ENCODE data around the gene SDHC. TPM values are rescaled to one million over a fixed set of nuclear protein-coding genes. Genes with fewer than 3 reads are reported as not detected.
"Not testable (repeated sequence)": the region's sequence is repeated elsewhere in the genome, so short reads cannot be mapped to it uniquely, and the experiment has no call there.

SDHC gene
- total RNA-seq, 1 experiment from 2014 or later: 192 TPM

DNA sequence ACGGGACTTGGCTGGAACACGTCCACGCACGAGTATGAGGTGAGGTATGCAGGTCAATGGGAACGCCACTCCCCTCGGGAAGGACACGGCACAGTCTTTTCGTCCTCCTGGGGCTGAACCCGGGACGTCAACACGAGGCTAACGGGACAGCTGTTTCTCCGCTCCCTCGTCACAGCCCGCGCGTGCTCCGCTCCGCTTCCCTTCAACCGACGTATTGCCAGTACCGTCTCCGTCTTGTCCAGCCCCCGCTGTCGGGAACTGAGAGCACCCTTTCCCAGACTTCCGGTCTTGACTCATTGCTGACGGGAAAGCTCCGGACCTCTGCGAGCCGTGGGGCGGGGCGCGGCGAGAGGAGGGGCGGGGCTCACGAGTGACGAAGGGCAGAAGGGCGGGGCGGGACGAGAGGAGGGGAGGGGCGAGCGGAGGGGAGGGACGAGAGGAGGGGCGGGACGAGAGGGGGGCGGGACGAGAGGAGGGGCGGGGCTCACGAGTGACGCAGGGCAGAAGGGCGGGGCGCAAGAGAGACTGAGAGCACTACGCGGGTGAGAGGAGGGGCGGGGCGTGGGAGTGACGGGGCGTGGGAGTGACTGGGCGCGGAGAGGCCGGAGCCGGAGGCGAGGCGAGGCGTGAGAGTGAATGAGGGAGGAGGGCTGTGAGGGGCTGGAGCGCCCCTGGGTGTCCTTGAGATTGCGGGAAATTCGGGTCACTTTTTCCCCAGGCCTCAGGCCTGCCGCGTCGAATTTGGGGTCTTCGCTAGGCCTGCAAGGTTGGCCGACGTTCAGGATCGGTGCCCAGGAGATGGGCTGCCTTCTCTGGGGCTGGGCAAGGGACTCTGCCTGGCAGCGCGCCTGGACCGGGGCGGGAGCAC is 75.7 kb downstream of the SDHC start (continued):
- no peak; the same call in 1 of the 2 replicates for TF ChIP-seq ELF1 (IDR thresholded peaks at IDR 0.05; ENCODE audit: borderline replicate concordance, low read depth)
- TF ChIP-seq ZFX (IDR thresholded peaks at IDR 0.05): peak; percentile 41; the same call in 1 of the 2 replicates
- no peak for TF ChIP-seq ZNF274 (IDR thresholded peaks at IDR 0.05; ENCODE audit: low read depth, low read length)
- peak; percentile 86 for TF ChIP-seq EGR1 (IDR thresholded peaks at IDR 0.05; ENCODE audit: low read depth)
- TF ChIP-seq, protein P1, sequence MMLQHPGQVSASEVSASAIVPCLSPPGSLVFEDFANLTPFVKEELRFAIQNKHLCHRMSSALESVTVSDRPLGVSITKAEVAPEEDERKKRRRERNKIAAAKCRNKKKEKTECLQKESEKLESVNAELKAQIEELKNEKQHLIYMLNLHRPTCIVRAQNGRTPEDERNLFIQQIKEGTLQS (IDR thresholded peaks at IDR 0.05): no peak

DNA sequence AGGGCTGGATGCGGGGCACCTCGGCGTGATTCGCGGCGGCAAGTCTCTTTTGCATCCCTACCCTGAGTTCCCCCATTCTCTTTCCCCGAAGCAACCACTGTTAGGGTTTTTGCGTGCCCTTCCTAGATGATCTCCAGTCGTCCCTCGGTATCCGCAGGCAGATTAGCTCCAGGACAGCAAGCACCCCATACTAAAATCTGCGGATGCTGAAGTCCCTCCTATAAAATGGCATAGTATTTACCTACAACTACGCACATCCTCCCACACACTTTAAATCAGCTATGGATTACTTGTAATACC is 76.3 kb downstream of the SDHC start:
- RAD21 ChIA-PET (ENCODE audit: low non-redundant PET in 1 of 2, low total read pairs in 2 of 2, uncharacterized antibody in 2 of 2, unreplicated experiment in 2 of 2): no interaction called here
- no peak for ATAC-seq
- TF ChIP-seq SIN3A (IDR thresholded peaks at IDR 0.05; ENCODE audit: low read depth): no peak
- TF ChIP-seq, protein P2, sequence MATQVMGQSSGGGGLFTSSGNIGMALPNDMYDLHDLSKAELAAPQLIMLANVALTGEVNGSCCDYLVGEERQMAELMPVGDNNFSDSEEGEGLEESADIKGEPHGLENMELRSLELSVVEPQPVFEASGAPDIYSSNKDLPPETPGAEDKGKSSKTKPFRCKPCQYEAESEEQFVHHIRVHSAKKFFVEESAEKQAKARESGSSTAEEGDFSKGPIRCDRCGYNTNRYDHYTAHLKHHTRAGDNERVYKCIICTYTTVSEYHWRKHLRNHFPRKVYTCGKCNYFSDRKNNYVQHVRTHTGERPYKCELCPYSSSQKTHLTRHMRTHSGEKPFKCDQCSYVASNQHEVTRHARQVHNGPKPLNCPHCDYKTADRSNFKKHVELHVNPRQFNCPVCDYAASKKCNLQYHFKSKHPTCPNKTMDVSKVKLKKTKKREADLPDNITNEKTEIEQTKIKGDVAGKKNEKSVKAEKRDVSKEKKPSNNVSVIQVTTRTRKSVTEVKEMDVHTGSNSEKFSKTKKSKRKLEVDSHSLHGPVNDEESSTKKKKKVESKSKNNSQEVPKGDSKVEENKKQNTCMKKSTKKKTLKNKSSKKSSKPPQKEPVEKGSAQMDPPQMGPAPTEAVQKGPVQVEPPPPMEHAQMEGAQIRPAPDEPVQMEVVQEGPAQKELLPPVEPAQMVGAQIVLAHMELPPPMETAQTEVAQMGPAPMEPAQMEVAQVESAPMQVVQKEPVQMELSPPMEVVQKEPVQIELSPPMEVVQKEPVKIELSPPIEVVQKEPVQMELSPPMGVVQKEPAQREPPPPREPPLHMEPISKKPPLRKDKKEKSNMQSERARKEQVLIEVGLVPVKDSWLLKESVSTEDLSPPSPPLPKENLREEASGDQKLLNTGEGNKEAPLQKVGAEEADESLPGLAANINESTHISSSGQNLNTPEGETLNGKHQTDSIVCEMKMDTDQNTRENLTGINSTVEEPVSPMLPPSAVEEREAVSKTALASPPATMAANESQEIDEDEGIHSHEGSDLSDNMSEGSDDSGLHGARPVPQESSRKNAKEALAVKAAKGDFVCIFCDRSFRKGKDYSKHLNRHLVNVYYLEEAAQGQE (IDR thresholded peaks at IDR 0.05; ENCODE audit: low read depth): no peak
- no peak for TF ChIP-seq POLR2A (IDR thresholded peaks at IDR 0.05; ENCODE audit: borderline replicate concordance, extremely low read depth, insufficient read depth, insufficient read length)
- TF ChIP-seq CBX3 (IDR thresholded peaks at IDR 0.05; ENCODE audit: low read depth): no peak
- no peak for TF ChIP-seq RAD21 (IDR thresholded peaks at IDR 0.05; ENCODE audit: low read depth)
- no peak for TF ChIP-seq EGR1 (IDR thresholded peaks at IDR 0.05; ENCODE audit: low read depth)
- TF ChIP-seq ELF1 (IDR thresholded peaks at IDR 0.05; ENCODE audit: borderline replicate concordance, low read depth): no peak
- no peak for TF ChIP-seq FOSL1 (IDR thresholded peaks at IDR 0.05; ENCODE audit: low read depth)
- no peaks in the 10 kb centered on the region for H3K27me3 ChIP-seq (ENCODE audit: insufficient read depth, low read length)
- peak overlapping the region; percentile 55 to 58 for H3K4me3 ChIP-seq (replicated peaks in 1 of 2; ENCODE audit: low read depth in 1 of 2, low read length in 2 of 2)
- CTCF ChIA-PET: interaction anchor here (1.4 kb wide), 1 partner anchor 9 kb away, joined by 4 read pairs; no protein-coding TSS in a partner anchor
- H4K20me1 ChIP-seq (ENCODE audit: insufficient read depth): no peaks in the 10 kb centered on the region
- peak overlapping the region; percentile 48; the same call in 1 of the 2 replicates for H3K27ac ChIP-seq (ENCODE audit: low read depth, low read length)
- POLR2A ChIA-PET: interaction anchor here (1.0 to 1.4 kb wide), 2 partner anchors 13 to 164 kb away, joined by 3 read pairs; partner anchors contain the start of gene TOMM40L
- no peaks in the 10 kb centered on the region for H3K36me3 ChIP-seq (ENCODE audit: control insufficient read depth in 1 of 2, insufficient read depth in 2 of 2, low read length in 2 of 2)
- intact Hi-C loops (cut with micrococcal nuclease): no loop called here
- no peaks in the 10 kb centered on the region for H3K9me2 ChIP-seq (ENCODE audit: insufficient read depth)
- peak overlapping the region; percentile 67 for H3K9ac ChIP-seq (ENCODE audit: low read length)
- H3K9me3 ChIP-seq (ENCODE audit: control insufficient read depth in 1 of 2, insufficient read depth in 1 of 2, low read depth in 1 of 2, low read length in 2 of 2): no peaks in the 10 kb centered on the region
- no peak for DNase-seq (ENCODE audit: low read depth, low spot score)
- H3K4me1 ChIP-seq (ENCODE audit: control insufficient read depth in 1 of 2, insufficient read depth in 2 of 2, low read length in 2 of 2): peaks cover 14 to 28% of the 10 kb centered on the region in 2 experiments
- no peaks in the 10 kb centered on the region for H3K79me2 ChIP-seq (ENCODE audit: insufficient read depth, low read length)
- H2AFZ ChIP-seq (ENCODE audit: low read depth, low read length, poor library complexity, severe bottlenecking): no peak overlapping the region
- TSS peak; percentile 88 for BruUV-seq (replicated peaks)
- peak overlapping the region; percentile 84 for H3K4me2 ChIP-seq (ENCODE audit: low read length)

DNA sequence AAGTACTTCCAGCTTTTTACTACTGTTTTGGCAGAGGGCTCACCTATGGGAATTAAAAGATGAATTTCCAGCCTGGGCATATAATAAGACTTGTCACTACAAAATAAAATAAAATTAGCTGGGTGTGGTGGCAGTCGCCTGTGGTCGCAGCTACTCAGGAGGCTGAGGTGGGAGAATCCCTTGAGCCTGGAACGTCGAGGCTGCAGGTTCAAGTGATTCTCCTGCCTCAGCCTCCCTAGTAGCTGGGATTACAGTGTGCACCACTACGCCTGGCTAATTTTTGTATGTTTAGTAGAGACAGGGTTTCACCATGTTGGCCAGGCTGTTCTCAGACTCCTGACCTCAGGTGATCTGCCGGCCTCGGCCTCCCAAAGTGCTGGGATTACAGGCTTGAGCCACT is 77.0 kb downstream of the SDHC start:
- CTCF ChIA-PET: interaction anchor here (1.4 kb wide), 1 partner anchor 9 kb away, joined by 4 read pairs; no protein-coding TSS in a partner anchor
- H4K20me1 ChIP-seq (ENCODE audit: insufficient read depth); H3K9me3 ChIP-seq (ENCODE audit: control insufficient read depth in 1 of 2, insufficient read depth in 1 of 2, low read depth in 1 of 2, low read length in 2 of 2); H3K9ac ChIP-seq (ENCODE audit: low read length); H3K9me2 ChIP-seq (ENCODE audit: insufficient read depth); H3K27ac ChIP-seq (ENCODE audit: low read depth, low read length); H3K4me3 ChIP-seq (replicated peaks in 1 of 2; ENCODE audit: low read depth in 1 of 2, low read length in 2 of 2); H2AFZ ChIP-seq (ENCODE audit: low read depth, low read length, poor library complexity, severe bottlenecking); intact Hi-C loops (cut with micrococcal nuclease); POLR2A ChIA-PET; BruUV-seq (replicated peaks); H3K36me3 ChIP-seq (ENCODE audit: control insufficient read depth in 1 of 2, insufficient read depth in 2 of 2, low read length in 2 of 2); H3K27me3 ChIP-seq (ENCODE audit: insufficient read depth, low read length); RAD21 ChIA-PET (ENCODE audit: low non-redundant PET in 1 of 2, low total read pairs in 2 of 2, uncharacterized antibody in 2 of 2, unreplicated experiment in 2 of 2); H3K79me2 ChIP-seq (ENCODE audit: insufficient read depth, low read length); DNase-seq (ENCODE audit: low read depth, low spot score); ATAC-seq: not testable (repeated sequence)
- H3K4me2 ChIP-seq (ENCODE audit: low read length): peak overlapping the region; percentile 84; the same call in 1 of the 2 replicates
- peaks cover 13 to 26% of the 10 kb centered on the region in 2 experiments for H3K4me1 ChIP-seq (ENCODE audit: control insufficient read depth in 1 of 2, insufficient read depth in 2 of 2, low read length in 2 of 2)

Measured in HCT116 (cell line).